HG02763 (cell line): ENCODE measurements around the gene SPON1.
"Not testable (repeated sequence)": the region's sequence is repeated elsewhere in the genome, so short reads cannot be mapped to it uniquely, and the experiment has no call there.

Experiments
- ATAC-seq: cut with Tn5 transposase; IDR thresholded peaks from one replicate; pipeline ENCODE4 v1.9.1; 2021; ENCODE audit warnings: mild to moderate bottlenecking, moderate library complexity; ENCODE audit not compliant: unreplicated experiment

Gene SPON1

GRCh38 chr11:14261066-14261465 lies 298.5 kb downstream of the SPON1 start:
- no peak for ATAC-seq

DNA sequence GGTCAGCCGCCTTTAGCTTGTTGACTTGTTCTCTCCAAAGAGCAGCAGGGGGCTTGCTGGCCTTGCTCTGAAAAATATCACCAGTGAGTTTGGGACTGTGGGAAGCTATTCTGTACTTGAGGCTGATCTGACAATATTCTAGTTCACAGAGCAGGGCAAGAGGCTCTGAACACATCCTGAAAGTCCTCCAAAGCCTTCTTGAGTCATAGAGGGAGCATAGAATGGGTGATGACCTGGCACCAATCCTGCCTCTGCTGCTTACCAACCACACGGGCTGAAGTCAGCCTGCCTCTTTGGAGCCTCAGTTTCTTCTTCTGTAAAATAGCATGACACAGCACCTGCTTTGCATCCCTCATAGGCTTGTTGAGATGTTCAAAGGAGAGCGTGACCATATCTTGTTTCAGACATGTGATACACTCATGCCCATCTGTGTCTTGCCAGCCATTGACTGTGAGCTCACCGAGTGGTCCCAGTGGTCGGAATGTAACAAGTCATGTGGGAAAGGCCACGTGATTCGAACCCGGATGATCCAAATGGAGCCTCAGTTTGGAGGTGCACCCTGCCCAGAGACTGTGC lies 299.8 kb downstream of the SPON1 start:
- no peak for ATAC-seq

DNA sequence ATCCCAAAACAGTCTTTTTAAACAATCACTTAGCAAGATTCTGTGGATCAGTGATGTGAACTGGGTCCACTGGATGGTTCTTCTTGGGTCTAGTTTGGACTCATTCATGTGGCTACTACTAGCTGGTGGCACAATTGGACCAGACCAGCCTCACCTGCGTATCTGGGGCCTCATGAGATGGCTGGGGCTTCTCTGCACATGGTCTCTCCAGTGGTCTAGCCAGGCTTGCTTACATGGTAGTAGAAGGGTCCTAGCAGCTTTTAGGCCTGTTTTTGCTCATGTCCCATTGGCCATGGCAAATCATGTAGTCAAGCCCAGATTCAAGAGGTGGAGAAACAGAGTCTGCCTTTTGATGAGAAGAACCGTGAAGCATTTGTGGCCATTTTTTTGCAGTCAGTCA lies 302.4 kb downstream of the SPON1 start:
- ATAC-seq: no peak

DNA sequence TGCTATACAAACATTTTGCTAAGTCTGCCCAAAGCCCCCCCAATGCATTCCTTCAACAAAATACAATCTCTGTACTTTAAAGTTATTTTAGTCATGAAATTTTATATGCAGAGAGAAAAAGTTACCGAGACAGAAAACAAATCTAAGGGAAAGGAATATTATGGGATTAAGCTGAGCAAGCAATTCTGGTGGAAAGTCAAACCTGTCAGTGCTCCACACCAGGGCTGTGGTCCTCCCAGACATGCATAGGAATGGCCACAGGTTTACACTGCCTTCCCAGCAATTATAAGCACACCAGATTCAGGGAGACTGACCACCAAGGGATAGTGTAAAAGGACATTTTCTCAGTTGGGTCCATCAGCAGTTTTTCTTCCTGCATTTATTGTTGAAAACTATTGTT lies 304.1 kb downstream of the SPON1 start:
- ATAC-seq: no peak

DNA sequence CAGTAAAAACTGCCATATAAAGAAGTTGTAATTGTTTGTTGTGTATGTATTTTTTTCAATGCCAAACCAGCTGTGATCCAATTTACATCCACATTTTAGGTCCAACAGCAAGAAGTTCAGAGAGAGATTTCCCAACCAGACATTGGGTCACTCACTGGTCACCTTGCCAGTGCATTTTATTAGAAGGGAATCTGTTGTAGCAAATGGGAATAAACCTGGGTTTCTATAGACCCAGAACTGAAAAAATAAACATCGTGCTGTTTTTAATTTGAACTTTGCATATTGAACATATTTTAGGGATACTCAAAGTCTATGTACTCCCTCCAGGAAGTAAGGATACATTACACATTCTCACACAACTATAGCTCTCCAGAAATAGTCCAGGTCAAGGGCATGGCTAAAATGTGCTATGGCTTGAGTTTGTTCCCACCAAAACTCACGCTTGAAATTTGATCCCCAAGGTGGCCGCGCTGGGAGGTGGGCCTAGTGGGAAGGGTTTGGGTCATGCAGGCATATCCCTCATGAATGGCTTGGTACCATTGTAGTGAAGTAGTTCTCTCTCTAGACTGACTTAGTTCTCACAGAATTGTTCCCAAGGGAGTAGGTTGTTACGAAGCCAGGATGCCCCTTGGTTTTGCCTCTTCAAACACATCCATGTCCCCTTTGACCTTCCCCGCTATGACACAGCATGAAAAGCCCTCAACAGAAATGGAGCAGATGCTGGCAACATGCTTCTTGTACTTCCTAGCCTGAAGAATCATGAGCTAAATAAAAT lies 305.5 kb downstream of the SPON1 start:
- ATAC-seq: no peak

- peak; percentile 47 for ATAC-seq
Observed at GRCh38 chr11:14269692-14270573, 307.4 kb downstream of the SPON1 start.

DNA sequence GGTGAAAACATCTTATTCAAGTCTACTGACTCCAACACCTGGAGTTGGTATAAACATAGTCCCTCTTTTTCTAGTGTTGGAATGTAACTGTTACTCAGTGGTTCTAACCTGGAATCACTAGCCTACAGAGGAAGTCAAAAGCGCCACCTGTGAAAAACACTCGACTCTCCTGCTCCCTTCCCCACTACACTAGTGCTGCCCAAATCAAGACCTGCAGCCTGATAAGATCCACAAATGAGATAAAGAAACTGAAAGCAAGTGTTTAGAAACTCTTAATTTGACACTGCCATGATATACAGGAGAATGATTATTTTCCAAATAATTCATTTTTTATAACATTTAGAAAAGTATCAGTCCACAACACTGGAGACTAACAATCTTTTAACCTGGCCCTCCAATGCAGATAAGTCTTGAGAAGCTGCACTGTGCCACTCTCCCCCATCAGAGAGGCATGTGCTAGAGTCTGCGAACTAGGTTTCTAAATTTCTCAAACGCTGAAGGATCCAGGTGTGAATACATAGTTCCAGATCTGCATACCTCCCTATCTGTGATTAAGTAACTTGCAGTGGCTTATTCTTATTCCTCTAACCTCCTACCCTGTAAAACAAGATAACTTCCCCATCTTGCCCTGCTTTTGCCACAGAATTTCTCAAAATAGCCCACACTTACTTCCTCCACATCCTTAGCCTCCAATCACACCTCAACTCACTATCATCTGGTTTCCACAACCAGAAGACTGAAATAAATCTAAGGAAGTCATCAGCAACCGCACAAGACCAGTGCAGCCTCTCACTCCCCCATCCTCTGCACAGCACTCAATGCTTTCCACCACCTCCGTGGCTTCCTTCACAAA lies 308.4 kb downstream of the SPON1 start:
- ATAC-seq: no peak

GRCh38 chr11:14273895-14274294 lies 311.4 kb downstream of the SPON1 start:
- ATAC-seq: no peak

- ATAC-seq: no peak
Observed at GRCh38 chr11:14275076-14275475, 312.6 kb downstream of the SPON1 start.

DNA sequence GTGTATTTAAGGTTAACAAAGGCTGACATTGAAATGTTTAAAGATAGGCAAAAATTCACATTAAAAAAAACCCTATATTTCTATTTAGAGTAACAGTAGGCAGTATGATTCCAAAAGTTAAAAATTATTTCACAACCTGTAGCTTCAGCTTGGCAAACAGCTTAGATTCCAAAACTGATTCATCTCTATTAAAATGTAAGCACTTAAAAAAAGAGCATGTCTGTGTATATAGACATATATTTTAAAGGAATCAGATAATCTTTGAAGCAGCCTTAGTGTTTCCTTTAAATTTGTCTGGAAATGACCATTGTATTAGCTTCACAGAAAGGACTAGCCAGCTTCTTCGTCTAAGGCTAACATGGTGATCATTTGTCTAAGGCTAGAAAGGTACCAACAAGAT lies 316.3 kb downstream of the SPON1 start:
- ATAC-seq: not testable (repeated sequence)

GRCh38 chr11:14288189-14288935 lies 325.8 kb downstream of the SPON1 start:
- ATAC-seq: no peak

DNA sequence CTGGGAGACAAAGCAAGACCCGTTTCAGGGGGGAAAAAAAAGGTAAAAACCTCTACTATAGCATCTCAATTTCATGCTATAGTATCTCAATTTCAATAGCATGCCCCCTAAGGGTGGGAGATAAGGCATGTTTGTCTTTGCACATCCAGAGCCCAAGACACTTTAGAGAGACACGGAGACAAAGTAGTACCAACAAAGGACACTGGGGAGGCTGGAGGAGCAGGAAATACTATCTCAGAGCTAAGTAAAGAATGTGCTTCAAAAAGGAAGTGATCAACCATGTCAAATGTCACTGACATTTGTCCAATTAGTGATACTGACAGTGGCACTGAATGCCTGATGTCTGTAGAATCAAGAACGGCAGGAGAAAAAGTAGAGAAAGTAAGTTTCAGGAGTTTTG lies 327.9 kb downstream of the SPON1 start:
- ATAC-seq: no peak

DNA sequence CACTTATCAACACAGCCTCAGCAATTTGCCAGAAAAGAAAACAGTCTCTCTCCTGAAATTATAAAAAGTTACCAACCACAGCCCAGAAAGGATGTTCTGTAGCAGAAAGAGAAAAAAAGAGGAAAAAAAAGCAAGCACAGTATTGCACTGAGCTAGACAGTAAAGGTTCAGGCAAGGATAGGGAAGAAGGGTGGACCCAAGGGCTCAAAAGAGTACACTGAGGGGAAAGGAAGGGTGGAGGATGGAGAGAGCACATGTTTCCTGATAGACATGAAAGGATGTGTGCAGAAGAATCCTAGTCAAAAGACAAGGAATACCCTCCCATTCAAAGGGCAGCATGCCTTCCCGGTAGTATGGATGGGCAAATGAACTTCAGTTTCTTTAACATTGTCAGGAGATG lies 337.4 kb downstream of the SPON1 start:
- no peak for ATAC-seq

GRCh38 chr11:14300661-14301304 lies 338.3 kb downstream of the SPON1 start:
- peak; percentile 72 for ATAC-seq

DNA sequence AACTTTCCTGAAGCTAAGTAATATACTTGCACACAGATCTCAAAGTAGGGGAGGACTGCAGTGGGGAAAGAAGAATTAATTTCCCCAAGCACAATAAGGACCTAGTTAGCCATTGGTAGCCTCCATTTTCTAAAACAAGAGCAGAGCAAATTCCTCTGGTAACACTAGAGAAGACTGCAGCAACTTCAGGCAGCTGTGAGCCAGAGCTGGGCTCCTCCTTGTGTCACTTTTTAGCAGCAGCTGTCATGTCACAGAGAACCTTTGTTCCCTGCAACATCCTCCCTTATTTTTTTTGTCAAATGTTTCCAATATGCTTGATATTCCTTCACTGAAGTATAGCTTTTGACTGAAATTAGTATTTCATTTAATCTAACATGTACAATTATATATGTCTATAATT lies 342.1 kb downstream of the SPON1 start:
- no peak for ATAC-seq

- ATAC-seq: no peak
Observed at GRCh38 chr11:14305649-14306048, 343.1 kb downstream of the SPON1 start.

DNA sequence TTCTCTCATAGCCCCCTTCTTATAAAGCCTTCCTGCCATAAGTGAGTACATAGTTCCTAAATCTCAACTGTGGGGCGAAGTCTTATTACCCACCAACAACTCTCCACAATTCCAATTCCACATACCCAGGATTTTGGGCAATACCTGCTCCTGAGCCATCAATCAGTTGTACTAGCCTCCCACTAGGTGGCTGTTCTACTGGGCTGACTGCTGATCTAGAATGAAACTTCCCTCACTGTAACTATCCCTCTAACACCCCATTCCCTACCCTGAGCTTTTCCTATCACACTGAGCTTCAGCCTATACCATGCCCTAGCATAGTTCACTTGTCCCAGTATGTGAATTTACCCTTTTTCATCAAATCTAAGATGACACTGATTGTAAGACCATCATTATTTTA lies 344.0 kb downstream of the SPON1 start:
- no peak for ATAC-seq

- no peak for ATAC-seq
Observed at GRCh38 chr11:14308114-14308896, 345.8 kb downstream of the SPON1 start.

- ATAC-seq: no peak
Observed at GRCh38 chr11:14308897-14309387, 346.4 kb downstream of the SPON1 start.
